NOMO-1 treated with dmso at 0.1 percent for 144 hours (cell line): ENCODE results near the gene IGF1R.

ENCODE experiments used
- DNase-seq: peaks from one replicate; lab custom pipeline; 2025; ENCODE audit not compliant: unreplicated experiment; lab: John Stamatoyannopoulos, UW

Gene IGF1R

DNA sequence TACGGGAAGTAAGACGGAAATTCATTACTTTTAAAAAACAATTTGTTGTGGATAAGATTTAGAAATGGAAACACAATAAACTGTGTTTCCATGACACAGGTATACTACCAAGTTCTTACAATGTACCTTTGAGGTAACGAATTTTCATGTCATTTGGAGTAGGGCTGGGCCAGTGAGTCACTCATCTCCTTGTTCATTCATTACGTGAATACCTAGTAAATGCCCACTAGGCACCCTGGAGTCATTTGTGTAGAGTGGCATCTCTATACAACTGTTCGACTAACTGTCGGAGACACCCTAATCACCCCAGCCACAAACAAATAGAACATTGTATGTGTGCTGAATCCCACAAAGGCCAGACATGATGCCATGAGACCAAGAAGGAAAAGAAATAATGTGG lies 94.8 kb downstream of the IGF1R start:
- DNase-seq = no peak

DNA sequence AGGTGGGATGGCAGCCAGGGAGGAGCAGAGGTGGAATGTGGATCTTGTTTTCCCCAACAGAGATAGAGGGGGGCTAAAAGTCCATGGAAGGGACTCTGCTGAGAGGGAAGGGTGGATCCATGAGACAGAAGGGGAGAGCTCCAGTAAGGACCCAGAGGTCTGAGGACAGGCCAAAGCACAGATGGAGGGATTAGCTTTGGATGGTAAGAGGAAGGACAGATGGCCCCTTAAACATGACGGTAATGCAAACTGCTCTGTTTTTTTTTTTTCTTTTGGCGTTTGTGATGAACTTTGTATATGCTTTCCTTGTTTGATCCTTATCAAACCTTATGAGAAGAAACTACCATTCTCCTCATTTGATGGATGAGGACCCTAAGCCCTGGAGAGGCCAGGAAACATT lies 96.2 kb downstream of the IGF1R start:
- no peak for DNase-seq

DNA sequence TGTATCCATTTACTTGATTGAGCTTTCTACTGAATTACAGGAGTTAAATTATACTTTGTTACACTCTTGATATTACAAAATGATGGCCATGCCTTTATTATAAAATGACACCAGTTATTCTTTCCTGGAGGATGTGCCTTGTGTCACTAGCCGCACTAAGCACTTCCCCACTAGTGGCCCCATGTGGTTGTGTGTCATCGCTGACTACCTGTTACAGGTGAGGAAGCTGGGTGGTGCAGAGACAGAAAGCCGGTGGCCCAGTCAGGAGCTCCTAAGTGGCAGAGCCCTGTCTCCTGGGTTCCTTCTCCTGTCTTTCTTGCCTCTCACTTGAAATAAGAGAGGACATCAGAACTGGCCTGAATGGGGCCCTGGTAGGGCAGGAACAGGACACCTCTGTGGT lies 96.8 kb downstream of the IGF1R start:
- DNase-seq = no peak

DNA sequence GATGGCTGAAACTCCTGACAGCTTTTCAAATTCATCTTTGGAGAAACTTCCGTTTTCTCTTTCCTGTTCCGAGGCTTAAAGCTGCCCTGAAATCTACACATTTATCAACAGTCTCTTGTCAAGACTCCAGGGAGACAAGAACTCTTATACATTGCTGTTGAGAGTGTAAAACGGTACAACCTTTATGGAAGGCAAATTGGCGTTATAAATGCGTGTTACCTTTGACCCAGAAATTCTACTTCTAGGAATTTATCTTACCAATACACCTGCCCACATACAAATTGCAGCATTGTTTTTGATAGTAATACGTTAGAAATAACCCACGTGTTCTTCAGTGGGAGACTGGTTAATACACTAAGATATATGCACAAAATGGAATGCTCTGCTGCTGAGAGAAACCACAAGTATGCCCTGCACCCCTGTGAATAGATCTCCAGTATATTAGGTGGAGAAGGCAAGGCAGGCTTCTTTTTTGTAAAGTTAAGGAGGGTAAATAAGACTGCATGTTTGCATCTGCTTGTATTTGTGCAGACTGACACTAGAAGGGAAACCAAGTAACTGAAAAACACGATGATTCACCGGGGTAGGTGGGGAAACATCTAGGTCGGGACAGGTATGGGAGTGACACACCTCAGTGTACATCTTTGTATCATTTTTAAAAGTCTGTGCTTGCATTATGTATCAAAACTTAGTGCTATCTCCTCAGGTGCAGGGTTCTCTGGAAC lies 97.5 kb downstream of the IGF1R start:
- DNase-seq = peak; percentile 9

DNA sequence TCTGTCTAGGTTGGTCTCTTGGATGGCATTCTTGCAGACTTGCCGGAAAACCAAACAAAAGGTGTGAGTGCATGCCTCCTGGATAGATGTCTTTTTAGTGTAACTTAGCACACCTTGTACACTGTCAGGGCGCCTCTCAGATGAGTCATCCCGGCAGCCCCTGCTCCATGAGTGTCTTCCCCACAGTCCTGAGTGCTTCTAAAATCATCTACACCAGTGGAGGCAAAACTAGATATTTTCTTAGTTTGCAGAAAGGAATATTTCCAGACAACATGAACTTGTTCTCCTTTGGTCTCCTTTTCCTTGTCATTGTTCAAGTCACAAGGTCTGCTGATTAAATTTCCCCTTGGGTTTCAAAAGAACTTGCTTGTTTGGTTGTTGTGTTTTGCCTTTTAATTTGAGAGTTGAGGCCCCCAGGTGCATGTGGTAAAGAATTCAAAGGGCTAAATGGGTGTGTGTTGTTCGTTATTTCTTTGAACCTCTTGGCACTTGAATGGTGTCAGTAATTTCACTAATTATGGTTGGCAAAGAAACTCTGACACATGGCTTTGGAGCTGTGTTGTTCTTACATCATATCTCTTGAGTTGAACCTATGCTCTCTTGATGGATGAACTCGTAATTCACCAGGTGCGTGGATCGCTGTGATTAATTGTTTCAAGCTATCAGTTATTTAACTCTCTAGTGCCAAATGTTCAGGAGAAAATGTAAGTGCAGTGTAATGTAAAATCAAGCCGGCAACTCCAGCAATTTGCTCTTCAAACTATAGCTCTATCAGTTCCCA lies 98.2 kb downstream of the IGF1R start:
- DNase-seq = no peak

DNA sequence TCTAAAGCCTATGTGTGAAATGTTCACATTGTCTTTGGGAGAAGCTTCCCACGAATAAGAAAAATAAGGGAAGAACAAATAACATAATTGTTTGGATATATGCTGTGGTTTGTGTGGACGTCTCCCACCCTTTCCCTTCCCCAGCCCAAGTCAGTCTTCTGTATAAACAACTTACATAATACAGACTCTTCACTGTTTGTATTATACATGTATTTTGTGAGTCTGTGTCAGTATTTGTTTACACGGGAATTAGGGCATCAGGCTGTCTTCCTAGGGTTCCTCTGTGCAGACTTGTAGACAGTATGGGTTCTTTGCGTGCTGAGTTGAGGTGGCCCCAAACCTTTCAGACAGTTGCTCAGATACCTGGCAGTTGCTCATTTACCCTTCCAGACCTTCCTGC lies 103.4 kb downstream of the IGF1R start:
- no peak for DNase-seq

DNA sequence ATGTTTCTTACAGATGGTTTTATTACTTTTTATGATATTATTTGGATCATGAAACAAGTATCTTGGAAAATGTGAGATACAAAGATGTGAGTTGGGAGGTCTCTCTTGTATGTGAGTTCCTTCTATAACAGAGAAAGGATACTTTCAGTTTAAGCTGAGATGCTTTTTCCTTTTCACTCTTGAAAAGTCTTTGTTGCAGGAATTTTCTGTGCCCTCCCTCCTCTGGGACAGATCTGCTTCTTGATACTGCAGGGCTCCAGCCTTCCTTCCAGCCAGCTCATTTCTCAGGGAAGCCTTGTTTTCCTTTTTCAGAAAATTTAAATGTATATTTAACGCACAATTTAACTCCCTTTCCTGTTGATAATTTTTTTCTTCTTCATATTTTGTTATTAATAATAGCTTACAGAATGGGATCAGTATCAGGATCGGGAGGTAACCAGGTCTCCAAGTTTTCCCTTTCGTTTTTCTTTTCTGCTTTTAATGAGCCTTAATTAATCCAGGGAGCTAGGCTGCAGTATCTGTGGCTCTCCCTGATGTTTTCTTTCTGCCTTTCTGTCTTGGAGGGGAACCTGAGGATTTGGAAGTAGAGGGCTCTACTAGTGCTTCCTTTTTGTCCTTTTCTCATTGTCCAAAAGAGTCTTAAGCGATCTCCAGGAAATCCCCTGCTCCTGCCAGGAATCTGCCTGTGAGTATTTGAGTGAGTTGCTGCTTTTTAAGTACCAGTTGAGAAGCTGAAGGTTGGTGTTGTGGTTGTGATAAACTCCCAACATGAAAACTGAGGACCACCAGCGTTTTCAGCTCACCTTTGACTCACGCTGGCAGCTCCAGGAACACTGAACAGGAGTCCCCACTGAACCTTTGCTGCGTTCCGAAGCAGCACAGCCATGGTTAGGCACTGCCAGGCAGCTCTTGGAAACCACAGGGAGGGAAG lies 105.7 kb downstream of the IGF1R start:
- DNase-seq = no peak

DNA sequence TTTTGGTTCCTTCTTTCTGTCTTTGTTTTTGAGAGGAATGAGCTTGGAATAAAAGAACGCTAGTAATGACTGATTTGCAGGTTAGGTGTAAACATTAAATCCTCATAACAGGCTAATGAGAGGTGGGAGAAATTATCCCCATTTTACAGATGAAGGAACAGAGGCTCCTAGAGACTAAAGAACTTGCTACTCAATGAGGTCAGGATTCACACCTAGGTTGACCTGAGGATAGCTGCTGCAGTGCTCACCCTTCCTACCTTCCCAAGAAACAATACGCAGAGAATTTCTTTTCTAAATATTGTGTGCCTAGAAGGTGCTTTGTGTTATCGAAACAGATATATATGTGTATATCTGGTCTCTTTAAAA lies 106.3 kb downstream of the IGF1R start:
- no peak for DNase-seq

DNA sequence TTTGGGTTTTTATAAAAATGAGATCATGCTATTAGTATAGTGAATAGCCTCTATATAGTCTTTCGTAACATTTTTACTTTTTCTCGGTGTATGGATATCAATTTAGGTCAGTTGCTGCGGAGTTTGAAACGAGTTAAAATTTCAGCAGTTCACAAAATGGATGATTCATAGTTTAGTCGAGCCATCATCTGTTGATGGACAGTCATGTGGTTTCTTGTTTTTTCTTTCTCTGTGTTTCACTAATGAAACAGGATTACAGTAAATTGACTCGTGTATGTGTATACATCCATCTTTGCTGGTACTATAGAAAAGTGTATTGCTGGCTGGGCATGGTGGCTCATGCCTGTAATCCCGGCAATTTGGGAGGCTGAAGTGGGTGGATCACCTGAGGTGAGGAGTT lies 106.8 kb downstream of the IGF1R start:
- no peak for DNase-seq

DNA sequence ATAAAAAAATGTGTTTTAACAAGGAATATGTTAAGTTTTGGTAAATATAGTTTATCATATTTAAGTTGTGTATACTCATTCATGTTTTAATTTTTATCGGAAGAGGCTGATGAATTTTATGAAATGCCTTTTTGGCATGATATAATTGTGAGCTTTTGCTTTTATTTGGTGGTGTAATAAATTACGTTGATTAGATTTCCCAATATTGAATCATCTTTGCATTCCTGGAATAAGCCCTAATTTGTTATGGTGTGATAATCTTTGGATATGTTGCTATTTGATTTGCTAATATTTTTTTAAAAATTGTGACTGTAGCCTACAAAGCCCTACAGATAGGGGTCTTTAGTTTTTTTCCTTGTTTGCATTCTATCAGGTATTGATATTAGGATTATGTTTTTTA lies 107.4 kb downstream of the IGF1R start:
- no peak for DNase-seq

DNA sequence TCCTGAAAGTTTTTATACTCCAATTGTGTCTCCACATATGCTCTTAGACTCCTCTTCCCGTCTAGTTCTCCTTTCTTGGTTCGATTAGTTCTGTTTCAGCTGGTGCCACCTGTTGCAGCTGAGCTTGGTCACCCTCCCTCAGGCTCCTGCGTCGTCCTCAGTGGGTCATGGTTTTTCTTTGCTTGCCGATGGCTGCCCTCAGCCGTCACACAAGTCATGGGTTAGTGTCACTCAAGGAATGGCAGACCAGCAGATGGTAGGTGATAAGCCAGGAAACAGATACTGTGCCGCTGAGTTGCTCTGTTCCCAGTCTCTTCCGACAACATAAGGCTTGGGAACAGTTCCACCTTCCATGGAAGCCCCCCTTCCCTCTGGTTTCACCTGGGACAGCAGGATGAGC lies 109.9 kb downstream of the IGF1R start:
- no peak for DNase-seq

DNA sequence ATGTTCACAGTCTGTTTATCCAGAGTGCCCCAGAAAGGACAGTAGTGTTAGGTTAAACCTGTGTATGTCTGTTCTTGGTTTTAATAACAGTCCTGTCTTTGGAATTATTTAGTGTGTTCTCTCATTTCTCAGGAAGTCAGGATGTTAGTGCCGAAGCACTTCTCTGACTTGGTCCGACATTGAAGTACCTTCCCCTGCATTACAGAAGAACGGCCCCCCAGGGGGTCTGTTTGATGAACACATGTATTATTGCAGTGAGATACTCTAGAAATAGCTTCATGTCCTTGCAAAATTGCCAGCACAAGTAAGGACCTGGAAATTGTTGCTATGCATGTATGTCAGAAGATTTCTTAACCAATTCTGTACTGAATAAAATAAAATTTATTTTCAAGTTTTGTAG lies 110.9 kb downstream of the IGF1R start:
- no peak for DNase-seq

DNA sequence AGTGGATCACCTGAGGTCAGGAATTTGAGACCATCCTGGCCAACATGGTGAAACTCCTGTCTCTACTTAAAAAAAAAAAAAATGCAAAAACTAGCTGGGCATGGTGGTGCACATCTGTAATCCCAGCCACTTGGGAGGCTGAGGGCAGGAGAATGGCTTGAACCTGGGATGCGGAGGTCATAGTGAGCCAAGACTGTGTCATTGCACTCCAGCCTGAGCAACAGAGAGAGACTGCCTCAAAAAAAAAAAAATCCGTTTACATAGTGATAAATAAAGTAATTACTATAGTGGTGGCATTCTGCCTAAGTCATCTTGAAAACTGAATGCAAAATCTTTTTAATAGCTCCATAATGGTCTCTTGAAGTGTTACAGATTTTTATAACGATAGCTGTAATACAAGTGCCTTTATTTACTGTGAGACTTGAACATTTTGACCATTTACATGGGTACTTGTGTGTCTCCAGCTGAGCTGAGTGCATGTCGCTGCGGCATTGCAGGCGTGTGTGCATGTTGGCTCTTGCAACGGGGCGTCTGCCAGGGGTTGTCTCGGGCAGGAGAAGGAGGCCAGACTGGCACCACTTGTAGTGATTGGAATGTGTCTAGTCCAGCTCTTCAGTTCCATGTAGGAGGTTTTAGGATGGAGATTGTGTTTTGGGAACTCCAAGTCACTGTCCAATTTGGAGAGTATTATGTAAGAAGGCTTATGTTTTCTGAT lies 111.9 kb downstream of the IGF1R start:
- no peak for DNase-seq

DNA sequence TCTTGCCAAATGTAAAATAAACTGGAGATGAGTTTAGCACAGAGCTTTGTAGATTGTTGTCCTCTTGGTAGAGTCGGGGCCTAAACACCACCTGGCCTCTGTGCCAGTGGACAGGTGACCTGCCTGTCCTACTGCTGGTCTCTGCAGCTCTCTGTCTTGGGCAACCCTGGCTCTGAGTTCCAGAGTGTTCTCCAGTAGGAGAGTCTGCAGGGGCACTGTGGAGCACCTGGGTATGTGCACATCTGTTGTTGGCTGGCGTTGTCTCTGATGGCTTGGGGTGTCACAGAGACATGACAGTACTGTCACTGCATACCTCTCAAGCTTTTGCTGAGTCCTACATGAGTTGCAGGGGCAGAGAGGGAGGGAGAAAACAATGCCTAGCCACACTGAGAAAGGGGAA lies 112.6 kb downstream of the IGF1R start:
- no peak for DNase-seq

DNA sequence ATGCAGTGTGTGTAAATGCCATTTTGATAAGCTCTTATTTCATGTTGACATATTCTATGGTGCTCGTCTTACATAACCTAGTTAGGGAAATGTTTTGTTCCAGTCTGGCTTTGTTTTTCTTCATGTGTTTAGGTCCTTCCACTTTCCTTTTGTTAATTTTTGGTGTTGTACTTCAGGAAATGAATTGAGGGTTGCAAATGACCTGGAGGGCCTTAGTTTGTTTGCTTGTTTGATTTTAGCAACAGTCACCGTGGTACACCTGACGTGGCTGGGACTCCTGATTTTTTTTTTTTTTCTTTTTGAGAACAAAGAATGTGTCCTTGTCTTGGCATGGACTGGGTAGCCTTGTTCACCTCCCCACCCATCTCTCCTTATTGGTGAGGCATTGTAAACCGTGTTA lies 114.8 kb downstream of the IGF1R start:
- DNase-seq = no peak

DNA sequence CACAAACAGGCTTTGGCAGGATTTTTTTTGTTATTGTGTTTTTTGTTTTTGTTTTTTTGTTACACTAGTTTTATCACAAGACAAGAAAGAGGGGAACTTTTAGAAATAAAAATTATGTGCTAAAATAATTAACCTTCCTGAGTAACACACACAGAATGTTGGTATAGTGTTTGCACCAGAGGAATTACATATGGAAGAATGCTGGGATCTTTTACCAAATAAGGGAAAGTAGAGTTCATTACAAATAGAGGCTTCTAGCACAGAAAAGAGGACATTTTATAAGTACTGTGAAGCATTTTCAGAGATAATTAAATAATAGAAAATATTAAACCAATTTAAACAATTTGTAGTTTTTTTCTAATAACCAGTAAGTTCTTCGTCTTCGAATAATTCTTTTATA lies 116.0 kb downstream of the IGF1R start:
- no peak for DNase-seq

DNA sequence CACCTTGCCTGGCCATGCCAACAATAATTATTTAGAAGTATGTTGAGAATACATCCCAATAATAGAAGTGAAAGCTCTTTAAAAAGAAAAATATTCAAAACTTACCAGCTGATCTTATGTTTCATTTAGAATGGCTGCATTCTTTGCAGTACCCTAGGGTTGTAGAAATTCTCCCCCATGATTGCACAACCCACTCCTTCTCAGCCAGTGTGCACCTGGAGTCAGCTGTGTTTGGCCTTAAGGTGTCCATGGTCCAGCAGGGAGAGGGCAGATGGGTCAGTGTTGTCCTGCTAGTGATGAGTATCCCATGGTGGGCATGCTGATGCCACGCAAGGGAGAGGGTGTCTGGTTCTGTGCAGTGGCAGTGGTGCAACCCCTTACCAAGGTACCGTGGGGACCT lies 117.3 kb downstream of the IGF1R start:
- no peak for DNase-seq

DNA sequence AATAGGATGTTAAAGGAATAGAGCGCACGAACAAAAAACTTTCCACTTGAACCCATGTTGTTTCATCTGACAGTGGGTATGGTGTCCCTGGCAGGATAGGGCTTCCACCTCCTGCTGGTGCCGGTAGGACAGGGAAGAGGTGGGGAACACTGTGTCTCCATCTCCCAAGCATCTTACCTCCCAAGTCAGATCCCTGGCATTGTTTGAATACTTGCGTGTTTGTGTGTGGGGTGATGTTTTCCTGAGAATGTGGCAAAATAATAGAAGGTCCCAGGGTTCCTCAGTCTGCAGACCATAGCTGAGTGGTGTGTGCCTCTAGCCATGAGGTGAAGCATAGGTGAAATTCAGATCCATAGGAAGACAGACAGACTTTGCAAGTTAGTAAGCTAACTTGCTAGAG lies 119.4 kb downstream of the IGF1R start:
- DNase-seq = no peak

DNA sequence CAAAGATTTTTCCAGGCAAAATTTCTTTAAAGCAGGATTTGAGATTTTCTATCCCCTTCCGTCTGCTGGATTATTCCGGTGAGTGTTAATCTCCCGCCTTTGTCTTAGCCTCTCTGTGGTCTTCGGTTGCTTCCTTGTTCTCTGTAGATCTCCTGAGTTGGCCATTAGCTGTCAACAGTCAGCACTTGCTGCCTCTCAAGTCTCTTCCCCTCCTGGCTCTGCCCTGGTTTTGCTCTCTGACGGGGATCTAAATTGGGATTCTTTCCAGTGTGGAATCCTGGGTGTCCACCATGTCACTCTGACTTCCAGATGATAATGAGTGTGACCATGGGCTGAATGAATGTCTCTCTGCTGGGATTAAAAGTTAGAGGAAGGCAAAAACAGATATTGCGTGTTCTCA lies 121.5 kb downstream of the IGF1R start:
- DNase-seq = no peak

DNA sequence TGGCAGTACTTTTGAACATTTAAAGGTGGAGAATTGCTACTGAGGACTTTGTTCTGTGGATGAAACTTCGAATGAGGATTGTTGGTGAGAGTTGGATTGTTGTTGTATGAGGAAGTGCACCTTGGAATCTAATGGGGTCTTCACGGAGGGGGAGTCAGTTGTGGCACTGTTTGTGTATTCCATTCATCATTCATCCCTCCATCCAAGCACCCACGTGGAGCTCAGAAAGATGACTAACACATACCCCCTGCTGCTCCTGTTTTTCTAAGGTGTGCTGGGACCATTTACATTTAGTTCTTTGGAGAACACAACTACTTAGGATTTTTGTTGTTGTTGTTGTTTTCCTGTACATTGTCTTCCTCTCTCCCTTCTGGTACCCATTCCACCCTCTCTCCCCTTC lies 122.6 kb downstream of the IGF1R start:
- no peak for DNase-seq

DNA sequence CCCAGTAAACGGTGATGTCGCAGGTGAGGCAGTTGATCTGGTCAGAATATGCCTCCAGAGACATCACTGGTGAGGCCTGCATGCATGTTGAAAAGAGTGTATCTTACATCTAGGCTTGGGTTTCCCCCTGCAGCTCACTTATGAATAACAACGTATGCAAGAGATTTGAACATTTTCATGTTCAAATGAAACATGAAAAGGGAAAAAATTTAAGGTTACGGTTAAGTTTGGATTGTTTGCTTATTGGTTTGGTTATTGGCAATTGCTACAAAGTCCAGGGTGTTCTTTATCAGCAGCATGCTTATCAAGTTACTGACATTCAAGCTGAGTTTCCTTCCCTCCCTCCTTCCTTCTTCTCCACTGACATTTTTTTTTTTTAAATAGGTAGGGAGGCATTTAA lies 123.2 kb downstream of the IGF1R start:
- no peak for DNase-seq
